ENCODE measurements around the gene CITED1. TPM values are rescaled to one million over a fixed set of nuclear protein-coding genes. Genes with fewer than 3 reads are reported as not detected.

Gene CITED1
- total RNA-seq, 4 donors from 2014 or later = 0.60 to 5.0 (median 4.7) TPM; not detected in 1

DNA sequence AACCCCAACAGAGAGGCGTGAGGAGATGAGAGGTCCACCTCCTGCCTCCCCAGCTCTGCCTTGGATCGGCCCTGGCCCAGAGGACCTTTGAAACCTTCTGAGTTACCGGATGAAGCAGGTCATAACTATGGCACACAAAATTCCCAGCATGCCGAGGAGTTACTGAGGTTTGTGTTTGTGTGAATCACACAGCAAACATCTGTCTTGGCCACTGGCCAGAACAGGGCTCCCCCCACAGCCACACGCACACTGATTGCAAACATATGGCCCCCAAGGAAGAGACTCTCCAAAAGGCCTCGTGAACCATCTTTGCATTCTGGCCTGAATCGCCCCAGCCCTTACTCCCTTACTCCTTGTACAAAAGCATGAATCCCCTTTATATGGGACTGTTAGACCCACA is 47.5 kb downstream of the CITED1 start:
- no peak for ATAC-seq (ENCODE audit: low FRiP score)
- no peak for DNase-seq (ENCODE audit: low spot score)
- TF ChIP-seq CTCF (IDR thresholded peaks at IDR 0.05) = no peak

GRCh38 chrX:72255864-72256263 is 49.9 kb downstream of the CITED1 start:
- ATAC-seq (ENCODE audit: low FRiP score) = no peak
- DNase-seq (ENCODE audit: low spot score) = no peak
- TF ChIP-seq CTCF (IDR thresholded peaks at IDR 0.05) = no peak

- no peak for TF ChIP-seq CTCF (IDR thresholded peaks at IDR 0.05)
- ATAC-seq (ENCODE audit: low FRiP score) (no peak), DNase-seq (ENCODE audit: low spot score) (no peak)
These were observed 50.3 kb downstream of the CITED1 start for GRCh38 chrX:72255445-72255844.

- no peak for TF ChIP-seq CTCF (IDR thresholded peaks at IDR 0.05)
- no peak for DNase-seq (ENCODE audit: low spot score)
- no peak for ATAC-seq (ENCODE audit: low FRiP score)
These were observed 50.9 kb downstream of the CITED1 start for GRCh38 chrX:72254816-72255215.

DNA sequence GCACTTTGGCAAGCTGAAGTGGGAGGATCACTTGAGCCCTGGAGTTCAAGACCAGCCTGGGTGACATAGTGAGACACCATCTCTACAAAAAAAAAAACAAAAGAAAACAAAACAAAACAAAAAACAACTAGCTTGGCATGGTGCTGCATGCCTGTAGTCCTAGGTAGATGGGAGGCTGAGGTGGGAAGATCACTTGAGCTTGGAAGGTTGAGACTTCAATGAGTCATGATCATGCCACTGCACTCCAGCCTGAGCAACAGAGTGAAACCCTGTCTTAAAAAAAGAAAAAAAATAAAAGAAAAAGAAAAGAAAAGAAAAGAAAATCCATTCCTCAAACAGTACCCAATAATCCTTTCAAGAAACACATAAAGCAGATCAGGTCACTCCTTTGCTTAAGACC is 52.0 kb downstream of the CITED1 start:
- DNase-seq (ENCODE audit: low spot score) (no peak), ATAC-seq (ENCODE audit: low FRiP score) (no peak)
- TF ChIP-seq CTCF (IDR thresholded peaks at IDR 0.05) = no peak

Small RNA genes within 50 kb of the gene (small RNA-seq; reads per million reads assigned to genes)
- gene RF00019 = not detected

Other genes starting within 250 kb of the CITED1 start
- gene RTL5, start 174.0 kb downstream of the CITED1 start, total RNA-seq = 1 to 10 TPM; 3.7 to 6.9 (median 4.4) TPM
- gene PIN4, start 124.2 kb downstream of the CITED1 start, total RNA-seq = 10 to 100 TPM in 1 of 4 donors, 1 to 10 TPM in 3; 3.2 to 11.2 (median 4.8) TPM
- gene ERCC6L, start 66.9 kb downstream of the CITED1 start, total RNA-seq = under 1 TPM in 3 of 4 donors, not detected in 1; 0.12 to 0.19 (median 0.13) TPM
- gene RPS4X, start 28.7 kb downstream of the CITED1 start, total RNA-seq = 1,000 to 10,000 TPM in 2 of 4 donors, 100 to 1,000 TPM in 2; 603 to 1,148 (median 884) TPM

All from omental fat pad (tissue), 4 donors.